ENCODE measurements around the gene NFAT5.
"Not testable (repeated sequence)": the region's sequence is repeated elsewhere in the genome, so short reads cannot be mapped to it uniquely, and the experiment has no call there.

NFAT5 gene

DNA sequence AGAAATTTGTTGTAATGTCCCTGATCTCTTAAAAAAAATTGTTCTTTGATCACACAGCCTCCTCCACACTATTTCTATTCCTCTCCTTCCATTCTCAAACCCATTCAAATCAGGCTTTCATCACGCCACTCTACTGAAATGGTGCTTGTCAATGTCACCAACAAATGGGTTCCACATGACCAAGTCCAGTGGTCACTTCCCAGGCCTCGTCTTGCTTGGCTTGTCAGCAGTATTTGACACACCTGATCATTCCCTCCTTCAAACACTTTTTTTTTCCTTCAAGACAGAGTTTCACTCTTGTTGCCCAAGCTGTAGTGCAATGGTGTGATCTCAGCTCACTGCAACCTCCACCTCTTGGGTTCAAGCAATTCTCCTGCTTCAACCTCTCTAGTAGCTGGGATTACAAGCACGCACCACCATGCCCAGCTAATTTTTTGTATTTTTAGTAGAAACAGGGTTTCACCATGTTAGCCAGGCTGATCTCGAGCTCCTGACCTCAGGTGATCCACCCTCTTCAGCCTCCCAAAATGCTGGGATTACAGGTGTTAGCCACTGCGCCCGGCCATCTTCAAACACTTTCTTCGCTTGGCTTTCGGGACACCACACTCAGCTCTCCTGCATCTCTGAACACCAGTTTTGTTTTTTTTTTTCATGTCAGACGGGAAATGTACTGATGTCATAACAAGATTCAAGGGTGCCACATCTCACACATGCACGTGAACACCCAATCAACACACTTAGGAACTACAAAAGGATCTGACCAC is 142.3 kb downstream of the NFAT5 start:
- DNase-seq: no peak

DNA sequence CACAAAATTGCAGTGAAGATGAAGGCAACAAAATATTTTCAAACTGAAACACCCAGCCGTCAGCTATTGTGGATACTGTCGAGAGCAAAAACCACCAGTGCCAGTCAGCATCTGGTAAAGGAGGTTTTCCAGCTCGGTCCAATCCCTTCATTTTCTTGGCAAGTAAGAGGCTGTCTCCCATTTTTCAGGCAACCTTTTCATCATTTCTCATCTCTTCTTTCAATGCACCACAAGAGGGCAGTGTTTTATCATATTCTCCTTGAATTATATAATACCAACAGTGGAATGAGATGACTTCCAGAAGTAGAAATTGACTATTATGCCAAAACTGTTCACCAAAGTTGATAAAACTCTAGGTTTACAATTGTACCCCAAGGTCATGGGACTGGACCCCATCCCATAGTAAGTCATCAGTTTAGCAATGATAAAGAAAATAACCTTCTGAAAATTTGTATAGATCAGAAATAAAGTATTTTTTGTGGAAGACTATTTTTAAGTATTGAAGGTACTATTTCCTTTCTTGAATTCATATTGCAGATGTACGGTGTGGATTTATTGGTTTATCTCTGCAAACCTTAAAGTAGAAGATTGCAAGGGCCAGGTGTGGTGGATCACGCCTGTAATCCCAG is 143.8 kb downstream of the NFAT5 start:
- peak; percentile 76 for DNase-seq

- no peak for DNase-seq
Measured at GRCh38 chr16:69711115-69711740, 145.5 kb downstream of the NFAT5 start.

- no peak for DNase-seq
Measured at GRCh38 chr16:69712277-69712676, 146.5 kb downstream of the NFAT5 start.

DNA sequence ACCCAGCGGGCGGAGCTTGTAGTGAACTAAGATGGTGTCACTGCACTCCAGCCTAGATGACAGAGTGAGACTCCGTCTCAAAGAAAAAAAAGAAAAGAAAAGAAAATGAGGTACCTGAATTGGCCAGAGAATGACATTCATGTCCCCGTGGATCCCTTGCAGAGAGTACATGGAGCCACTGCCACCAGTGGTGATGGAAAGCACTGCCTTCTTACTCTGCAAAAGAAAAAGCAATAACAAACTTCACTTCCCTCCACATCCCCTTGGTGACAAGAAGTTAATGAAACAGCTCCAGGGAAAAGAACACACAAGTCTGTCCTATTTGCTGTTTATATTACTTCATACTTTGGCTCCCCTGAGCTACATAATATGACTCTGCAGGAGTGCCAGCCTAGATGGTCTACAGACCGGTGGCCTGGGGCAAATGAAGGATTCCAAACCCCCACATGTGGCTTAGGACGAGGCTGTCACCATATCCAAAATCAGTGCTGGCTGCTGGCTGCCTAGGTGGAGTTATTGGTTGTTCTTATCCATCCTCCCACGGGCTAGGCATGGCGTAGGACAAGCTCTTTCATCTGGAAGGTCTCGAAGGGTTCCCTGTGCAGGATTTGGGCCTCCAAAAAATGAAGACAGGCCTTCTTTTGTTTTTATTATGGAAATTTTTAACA is 147.3 kb downstream of the NFAT5 start:
- no peak for DNase-seq

- DNase-seq: no peak
Measured at GRCh38 chr16:69717066-69717465, 151.3 kb downstream of the NFAT5 start.

- DNase-seq: no peak
Measured at GRCh38 chr16:69718111-69718764, 152.5 kb downstream of the NFAT5 start.

DNA sequence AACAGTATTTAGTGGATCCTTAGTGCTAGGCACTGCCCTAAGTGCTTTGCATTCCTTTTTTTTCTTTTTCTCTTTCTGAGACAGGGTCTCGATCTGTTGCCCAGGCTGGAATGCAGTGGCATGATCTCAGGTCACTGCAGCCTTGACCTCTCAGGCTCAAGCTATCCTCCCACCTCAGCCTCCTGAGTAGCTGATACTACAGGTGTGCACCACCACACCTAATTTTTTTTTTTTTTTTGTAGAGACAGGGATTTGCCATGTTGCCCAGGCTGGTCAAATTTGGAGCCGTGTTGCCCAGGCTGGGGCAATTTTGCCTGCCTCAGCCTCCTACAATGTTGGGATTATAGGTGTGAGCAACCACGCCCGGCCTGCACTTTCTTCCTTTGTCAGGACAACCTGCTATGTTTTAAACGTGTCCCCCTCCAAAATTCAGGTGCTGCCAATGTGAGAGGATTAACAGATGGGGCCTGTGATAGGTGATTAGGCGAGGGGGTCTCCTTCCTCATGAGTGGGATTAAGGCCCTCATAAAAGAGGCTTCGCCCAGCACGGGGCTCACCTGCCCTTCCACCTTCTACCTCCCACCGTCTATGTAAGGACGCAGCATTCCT is 155.2 kb downstream of the NFAT5 start:
- no peak for DNase-seq

DNA sequence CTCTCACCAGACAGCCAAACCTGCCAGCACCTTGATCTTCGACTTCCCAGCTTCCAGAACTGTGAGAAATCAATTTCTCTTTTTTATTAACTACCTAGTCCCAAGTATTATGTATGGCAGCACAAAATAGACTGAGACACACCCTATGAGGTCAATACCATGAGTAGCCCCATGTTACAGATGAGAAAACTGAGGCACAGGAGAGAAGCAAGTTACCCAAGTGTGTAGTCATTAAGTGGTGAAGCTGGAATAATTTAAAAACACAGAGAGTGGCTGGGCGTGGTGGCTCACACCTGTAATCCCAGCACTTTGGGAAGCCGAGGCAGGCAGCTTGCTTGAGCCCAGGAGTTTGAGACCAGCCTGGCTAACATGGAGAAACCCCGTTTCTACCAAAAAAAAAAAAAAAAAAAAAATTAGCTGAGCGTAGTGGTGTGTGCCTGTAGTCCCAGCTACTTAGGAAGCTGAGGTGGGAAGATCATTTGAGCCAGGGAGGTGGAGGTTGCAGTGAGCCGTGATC is 155.7 kb downstream of the NFAT5 start:
- no peak for DNase-seq

GRCh38 chr16:69724414-69724873 is 158.7 kb downstream of the NFAT5 start:
- no peak for DNase-seq

DNA sequence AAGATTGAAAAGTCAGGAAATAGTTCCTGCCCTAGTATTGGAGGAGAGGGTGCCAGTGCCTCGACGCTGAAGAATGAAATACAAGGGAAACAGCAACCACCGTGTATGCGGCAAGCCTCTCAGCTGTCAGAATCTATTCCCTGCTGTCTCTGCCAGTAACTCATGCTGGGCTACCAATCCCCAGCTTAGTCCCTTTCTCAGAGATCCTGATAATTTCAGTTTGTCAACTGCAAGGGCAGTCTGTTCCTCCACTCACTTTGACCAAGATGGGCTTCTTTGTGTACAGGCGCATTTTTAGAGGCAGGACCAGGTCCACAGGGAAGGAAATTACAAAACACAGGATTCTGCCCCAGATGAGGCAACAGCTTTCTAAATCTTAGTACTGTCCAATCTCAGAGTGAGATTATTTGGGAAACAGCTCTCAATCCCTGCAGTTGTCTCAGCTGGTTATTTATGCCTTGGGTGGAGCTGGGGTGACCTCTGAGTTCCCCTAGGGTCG is 159.3 kb downstream of the NFAT5 start:
- DNase-seq: peak; percentile 13

- no peak for DNase-seq
Measured at GRCh38 chr16:69725480-69726312, 159.9 kb downstream of the NFAT5 start.

DNA sequence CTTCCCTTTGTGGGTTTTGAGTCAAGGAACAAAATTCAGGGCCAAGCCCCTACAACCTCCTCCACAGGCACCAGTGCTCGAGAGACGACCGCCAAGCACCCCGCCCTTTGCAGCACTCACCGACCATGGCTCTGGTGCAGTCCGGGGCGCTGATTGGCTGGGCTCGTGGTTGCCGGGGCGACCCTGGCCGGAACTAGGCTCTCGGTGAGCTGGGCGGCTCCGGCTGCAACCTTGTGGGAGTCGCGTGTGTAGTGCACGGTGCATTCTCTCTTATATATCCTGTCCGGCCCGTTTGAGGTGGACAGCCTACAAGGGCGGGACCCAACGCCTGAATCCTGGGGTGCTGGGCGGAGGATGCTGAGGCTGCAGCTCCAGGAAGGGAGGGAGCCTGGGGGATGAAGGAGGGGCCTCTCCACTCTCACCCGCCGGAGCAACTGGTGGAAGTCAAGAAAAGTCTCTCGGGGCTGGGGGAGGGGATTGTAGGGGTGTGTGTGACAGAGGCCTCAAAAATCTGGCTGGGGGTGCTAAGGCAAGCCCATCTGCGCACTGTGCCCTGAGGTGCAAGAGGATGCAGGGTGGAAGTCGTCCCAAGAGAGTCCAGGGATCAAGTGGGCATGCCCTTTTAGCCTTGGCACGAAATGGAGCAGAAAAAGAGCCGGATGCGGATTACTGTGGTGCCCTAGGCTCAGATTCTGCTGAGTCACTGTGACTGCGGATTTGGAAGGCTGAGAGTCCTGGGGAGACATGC is 160.7 kb downstream of the NFAT5 start, which contains the start of gene NQO1:
NQO1 (minus strand) TSS at position 248 of the 748 bp plus-strand sequence; CDS start at position 127, 121 bp downstream.
- peak; percentile 90 for DNase-seq

GRCh38 chr16:69727916-69728270 is 162.1 kb downstream of the NFAT5 start:
- DNase-seq: no peak

DNA sequence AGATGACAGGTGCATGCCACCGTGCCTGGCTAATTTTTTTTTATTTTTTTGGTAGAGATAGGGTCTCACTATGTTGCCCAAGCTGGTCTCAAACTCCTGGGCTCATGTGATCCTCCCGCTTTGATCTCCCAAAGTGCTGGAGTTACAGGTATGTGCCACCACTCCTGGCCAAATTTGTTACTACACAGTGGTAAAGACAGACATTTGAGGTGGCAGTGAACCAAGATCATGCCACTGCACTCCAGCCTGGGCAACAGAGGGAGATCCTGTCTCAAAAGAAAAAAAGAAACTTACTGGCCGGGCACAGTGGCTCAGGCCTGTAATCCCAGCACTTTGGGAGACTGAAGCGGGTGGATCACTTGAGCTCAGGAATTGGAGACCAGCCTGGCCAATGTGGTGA is 163.3 kb downstream of the NFAT5 start:
- DNase-seq: not testable (repeated sequence)

DNA sequence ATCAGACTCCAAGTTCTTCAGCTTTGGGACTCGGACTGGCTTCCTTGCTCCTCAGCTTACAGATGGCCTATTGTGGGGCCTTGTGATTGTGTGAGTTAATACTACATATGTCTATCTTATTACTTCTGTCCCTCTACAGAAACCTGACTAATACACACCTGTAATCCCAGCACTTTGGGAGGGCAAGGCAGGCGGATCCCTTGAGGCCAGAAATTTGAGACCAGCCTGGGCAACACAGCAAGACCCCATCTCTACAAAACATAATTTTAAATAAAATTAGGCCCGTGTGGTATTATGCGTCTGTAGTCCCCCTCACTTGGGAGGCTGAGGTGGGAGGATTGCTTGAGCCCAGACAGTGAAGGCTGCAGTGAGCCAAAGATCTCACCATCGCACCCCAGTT is 165.5 kb downstream of the NFAT5 start:
- not testable (repeated sequence) for DNase-seq

GRCh38 chr16:69732101-69732500 is 166.3 kb downstream of the NFAT5 start:
- no peak for DNase-seq

GRCh38 chr16:69741519-69741918 is 175.8 kb downstream of the NFAT5 start:
- DNase-seq: no peak

DNA sequence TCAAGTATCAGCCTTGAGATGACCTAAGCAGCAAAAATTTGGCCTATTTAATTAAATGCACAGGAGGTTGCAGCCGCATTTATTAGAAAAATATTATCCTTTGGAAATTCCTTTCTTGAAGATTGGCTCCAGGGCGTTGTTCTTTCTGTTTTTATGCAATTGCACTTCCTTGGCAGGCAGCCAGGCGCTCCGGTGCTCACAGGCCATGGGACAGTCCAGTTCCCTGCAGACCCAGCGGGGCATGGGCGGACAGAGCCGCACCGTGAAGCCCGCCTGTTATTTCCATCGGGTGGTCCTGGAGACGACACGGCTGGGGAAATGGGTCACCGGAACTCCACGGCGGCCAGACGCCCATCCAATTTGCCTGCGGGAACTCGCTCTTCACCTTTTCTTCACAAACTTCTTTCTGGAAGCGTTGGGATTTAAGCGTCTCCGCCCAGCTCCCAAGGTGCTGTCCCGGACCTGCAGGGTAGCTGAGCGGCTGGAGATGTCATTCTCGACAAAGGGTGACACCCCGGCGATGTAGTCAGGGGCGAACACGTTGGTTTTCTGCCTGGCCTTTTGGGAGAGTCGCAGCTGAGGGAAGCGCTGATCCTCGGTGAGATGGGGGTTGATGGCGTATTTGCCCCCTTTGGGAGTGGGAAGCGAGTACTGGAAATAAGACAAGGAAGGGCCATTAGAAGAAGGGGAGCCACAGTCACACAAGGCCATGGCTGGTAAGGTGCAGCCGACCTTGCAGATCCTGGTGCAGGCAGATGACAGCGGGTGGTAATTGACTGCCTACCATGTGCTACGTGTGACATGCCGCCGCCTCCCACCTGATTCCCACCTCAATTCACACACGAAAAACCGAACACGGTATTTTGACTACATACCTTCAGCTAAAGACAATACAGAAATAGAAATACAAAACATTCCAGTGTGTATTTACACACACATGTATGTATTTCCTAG is 176.5 kb downstream of the NFAT5 start:
- no peak for DNase-seq

All from suppressor macrophage treated with lipopolysaccharide for 4 hours (primary cell).